Measurements from ENCODE around the gene EPB41L1. TPM values are rescaled to one million over a fixed set of nuclear protein-coding genes. Genes with fewer than 3 reads are reported as not detected.

EPB41L1 gene
- total RNA-seq, 1 experiment from 2014 or later, result 5.9 TPM

DNA sequence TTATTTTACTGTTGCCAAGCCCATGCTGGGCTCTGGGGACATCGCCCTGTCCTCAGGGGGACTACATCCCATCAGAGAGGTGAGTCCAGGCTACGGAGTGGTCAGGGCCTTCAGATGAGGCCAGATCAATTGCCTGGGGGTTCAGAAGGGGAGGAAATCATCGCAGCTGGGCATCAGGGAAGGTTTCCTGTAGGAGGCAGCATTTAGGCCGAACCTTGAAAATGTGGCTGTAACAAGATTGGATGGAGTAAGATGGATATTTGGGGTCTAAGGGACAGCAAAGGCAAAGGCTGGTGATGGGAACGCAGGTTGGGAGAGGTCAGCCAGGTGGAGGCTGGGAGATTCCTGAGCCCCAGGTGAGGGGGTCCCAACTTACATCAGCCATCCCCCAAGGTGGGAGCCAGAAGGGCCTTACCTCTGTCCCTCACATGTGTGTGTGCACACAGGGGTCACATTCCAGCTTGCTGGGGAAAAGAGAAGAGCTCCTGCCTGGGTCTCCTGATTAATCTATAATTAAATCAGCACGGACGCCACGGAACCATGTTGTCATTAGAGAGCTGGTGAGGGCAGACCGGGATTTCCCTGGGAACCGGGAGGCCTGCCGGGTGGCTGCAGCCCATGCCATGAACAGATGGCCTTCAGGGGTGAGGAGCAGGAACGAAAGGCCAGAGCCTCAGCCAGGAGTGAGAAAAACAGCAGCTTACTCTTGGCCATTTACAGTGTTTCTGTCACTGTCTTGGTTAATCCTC is 121.1 kb downstream of the EPB41L1 start:
- Histone ChIP-seq H2AFZ (ENCODE audit: low read length) (no peak overlapping the region), H3K4me2 (ENCODE audit: low read depth, low read length, poor library complexity, severe bottlenecking) (no peak overlapping the region), H3K27ac (ENCODE audit: low read length) (no peak overlapping the region), H3K79me2 (ENCODE audit: low read length) (no peaks in the 10 kb centered on the region), H3K27me3 (ENCODE audit: low read length) (no peaks in the 10 kb centered on the region), H3K36me3 (ENCODE audit: insufficient read depth, low read length) (no peaks in the 10 kb centered on the region), H3K9me2 (replicated peaks; ENCODE audit: insufficient read depth, low read length) (no peaks in the 10 kb centered on the region), H4K20me1 (ENCODE audit: insufficient read depth, low read depth, low read length) (no peaks in the 10 kb centered on the region), H3K4me1 (ENCODE audit: low read length) (no peaks in the 10 kb centered on the region), H3K9ac (ENCODE audit: low read length) (no peak overlapping the region), H3K9me3 (ENCODE audit: low read length) (no peaks in the 10 kb centered on the region), H3K4me3 (ENCODE audit: low read length) (no peak overlapping the region)
- DNase-seq, result no peak

DNA sequence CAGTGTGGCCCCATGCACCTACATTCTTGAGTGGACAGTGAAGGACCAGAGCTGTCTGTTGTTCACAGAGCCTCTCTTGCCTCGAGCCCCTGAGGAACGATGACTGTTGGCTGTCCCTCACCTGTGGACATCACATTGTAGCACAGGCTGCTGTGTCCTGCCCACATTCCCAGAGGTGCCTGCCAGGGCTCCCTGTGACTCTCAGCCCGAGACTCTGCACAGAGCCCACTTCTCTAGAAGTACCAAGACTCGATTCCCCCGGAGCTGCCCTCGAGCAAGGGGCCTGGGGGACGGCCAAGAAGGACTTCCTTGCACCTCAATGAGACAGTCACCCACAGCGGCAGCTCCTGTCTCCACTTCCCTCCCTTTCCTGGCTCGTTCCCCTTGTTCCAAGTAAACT is 123.0 kb downstream of the EPB41L1 start:
- no peaks in the 10 kb centered on the region for H3K27me3 ChIP-seq (ENCODE audit: low read length)

DNA sequence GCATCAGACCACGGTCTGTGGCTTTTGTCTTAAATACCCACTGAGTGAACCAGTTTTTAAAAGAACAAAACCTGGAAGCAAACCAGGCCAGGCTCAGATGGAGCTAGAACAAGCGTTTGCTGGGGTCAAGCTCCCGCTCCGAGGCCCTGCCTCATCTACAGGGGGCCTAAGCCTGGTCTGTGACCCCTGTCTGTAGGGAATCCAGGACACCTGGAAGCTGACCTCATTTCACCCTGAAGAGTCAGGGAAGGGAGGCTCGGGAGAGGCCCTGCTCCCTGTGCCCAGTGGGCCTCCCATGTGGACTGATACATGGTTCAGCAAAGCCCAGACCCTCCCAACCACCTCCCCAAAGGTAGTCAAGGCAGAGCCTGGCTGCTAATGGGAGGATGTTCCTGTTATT is 124.8 kb downstream of the EPB41L1 start:
- Histone ChIP-seq H3K4me3 (ENCODE audit: low read length) (no peak overlapping the region), H4K20me1 (ENCODE audit: insufficient read depth, low read depth, low read length) (no peaks in the 10 kb centered on the region), H3K27ac (ENCODE audit: low read length) (no peak overlapping the region), H2AFZ (ENCODE audit: low read length) (no peak overlapping the region), H3K4me1 (ENCODE audit: low read length) (no peaks in the 10 kb centered on the region), H3K4me2 (ENCODE audit: low read depth, low read length, poor library complexity, severe bottlenecking) (no peak overlapping the region), H3K27me3 (ENCODE audit: low read length) (no peaks in the 10 kb centered on the region), H3K9me3 (ENCODE audit: low read length) (no peaks in the 10 kb centered on the region), H3K9ac (ENCODE audit: low read length) (no peak overlapping the region), H3K79me2 (ENCODE audit: low read length) (no peaks in the 10 kb centered on the region), H3K36me3 (ENCODE audit: insufficient read depth, low read length) (no peaks in the 10 kb centered on the region), H3K9me2 (replicated peaks; ENCODE audit: insufficient read depth, low read length) (no peaks in the 10 kb centered on the region)
- no peak for DNase-seq

More for the DNA sequence above, 123.0 kb downstream of the EPB41L1 start:
- DNase-seq, result no peak
- no peak overlapping the region for H3K9ac ChIP-seq (ENCODE audit: low read length)
- no peak overlapping the region for H2AFZ ChIP-seq (ENCODE audit: low read length)
- no peaks in the 10 kb centered on the region for H3K36me3 ChIP-seq (ENCODE audit: insufficient read depth, low read length)
- H3K9me2 ChIP-seq (replicated peaks; ENCODE audit: insufficient read depth, low read length), result no peaks in the 10 kb centered on the region
- no peaks in the 10 kb centered on the region for H4K20me1 ChIP-seq (ENCODE audit: insufficient read depth, low read depth, low read length)
- H3K79me2 ChIP-seq (ENCODE audit: low read length), result no peaks in the 10 kb centered on the region
- H3K27ac ChIP-seq (ENCODE audit: low read length), result no peak overlapping the region
- no peak overlapping the region for H3K4me2 ChIP-seq (ENCODE audit: low read depth, low read length, poor library complexity, severe bottlenecking)
- H3K9me3 ChIP-seq (ENCODE audit: low read length), result no peaks in the 10 kb centered on the region
- H3K4me3 ChIP-seq (ENCODE audit: low read length), result no peak overlapping the region
- no peaks in the 10 kb centered on the region for H3K4me1 ChIP-seq (ENCODE audit: low read length)

DNA sequence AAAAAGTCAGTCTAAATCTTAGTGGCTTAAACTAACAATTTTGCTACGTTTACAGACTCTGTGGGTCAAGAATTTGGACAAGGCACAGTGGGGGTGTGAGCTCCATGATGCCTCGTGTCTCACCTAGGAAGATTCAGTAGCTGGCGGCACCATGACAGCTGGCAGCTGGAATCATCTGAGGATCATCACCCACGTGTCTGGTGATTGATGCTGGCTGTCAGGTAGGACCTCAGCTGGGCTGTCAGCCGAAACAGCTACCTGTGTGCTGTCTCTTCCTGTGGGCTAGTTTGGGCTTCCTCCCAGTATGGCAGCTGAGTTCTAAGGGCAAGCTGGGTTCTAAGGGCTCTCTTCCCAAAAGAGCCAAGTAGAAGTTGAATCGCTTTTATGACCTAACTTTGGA is 125.2 kb downstream of the EPB41L1 start:
- Histone ChIP-seq H3K4me1 (ENCODE audit: low read length) (no peaks in the 10 kb centered on the region), H3K36me3 (ENCODE audit: insufficient read depth, low read length) (no peaks in the 10 kb centered on the region), H4K20me1 (ENCODE audit: insufficient read depth, low read depth, low read length) (no peaks in the 10 kb centered on the region), H3K9ac (ENCODE audit: low read length) (no peak overlapping the region), H3K4me3 (ENCODE audit: low read length) (no peak overlapping the region), H2AFZ (ENCODE audit: low read length) (no peak overlapping the region), H3K27me3 (ENCODE audit: low read length) (no peaks in the 10 kb centered on the region), H3K9me3 (ENCODE audit: low read length) (no peaks in the 10 kb centered on the region), H3K79me2 (ENCODE audit: low read length) (no peaks in the 10 kb centered on the region), H3K9me2 (replicated peaks; ENCODE audit: insufficient read depth, low read length) (no peaks in the 10 kb centered on the region), H3K27ac (ENCODE audit: low read length) (no peak overlapping the region), H3K4me2 (ENCODE audit: low read depth, low read length, poor library complexity, severe bottlenecking) (no peak overlapping the region)
- DNase-seq, result no peak

GRCh38 chr20:36281785-36282380 is 127.3 kb downstream of the EPB41L1 start:
- DNase-seq, result no peak
- Histone ChIP-seq H3K9ac (ENCODE audit: low read length) (no peak overlapping the region), H3K9me2 (replicated peaks; ENCODE audit: insufficient read depth, low read length) (no peaks in the 10 kb centered on the region), H3K27me3 (ENCODE audit: low read length) (no peaks in the 10 kb centered on the region), H4K20me1 (ENCODE audit: insufficient read depth, low read depth, low read length) (no peaks in the 10 kb centered on the region), H3K9me3 (ENCODE audit: low read length) (no peaks in the 10 kb centered on the region), H3K4me3 (ENCODE audit: low read length) (no peak overlapping the region), H3K4me1 (ENCODE audit: low read length) (no peaks in the 10 kb centered on the region), H3K36me3 (ENCODE audit: insufficient read depth, low read length) (no peaks in the 10 kb centered on the region), H3K4me2 (ENCODE audit: low read depth, low read length, poor library complexity, severe bottlenecking) (no peak overlapping the region), H3K27ac (ENCODE audit: low read length) (no peak overlapping the region), H3K79me2 (ENCODE audit: low read length) (no peaks in the 10 kb centered on the region), H2AFZ (ENCODE audit: low read length) (no peak overlapping the region)

Other genes starting within 250 kb of the EPB41L1 start
- gene SCAND1, start 200.2 kb upstream of the EPB41L1 start, total RNA-seq (2014; rRNA removed; shearing (Covaris generic); ENCODE audit: low replicate concordance), result 75.9 and 123 TPM in 2 replicates
- gene CNBD2, start 186.2 kb upstream of the EPB41L1 start, total RNA-seq (2014; rRNA removed; shearing (Covaris generic); ENCODE audit: low replicate concordance), result 8.4 and 10.4 TPM in 2 replicates
- 24.9 and 28.4 TPM in 2 replicates for gene AAR2, start 81.7 kb downstream of the EPB41L1 start, total RNA-seq (2014; rRNA removed; shearing (Covaris generic); ENCODE audit: low replicate concordance)
- gene DLGAP4, start 151.6 kb downstream of the EPB41L1 start, total RNA-seq (2014; rRNA removed; shearing (Covaris generic); ENCODE audit: low replicate concordance), result 7.5 and 7.6 TPM in 2 replicates

Data from Karpas-422 (cell line).